ENCODE data around the gene EPS8.
"Not testable (repeated sequence)": the region's sequence is repeated elsewhere in the genome, so short reads cannot be mapped to it uniquely, and the experiment has no call there.

The EPS8 gene

DNA sequence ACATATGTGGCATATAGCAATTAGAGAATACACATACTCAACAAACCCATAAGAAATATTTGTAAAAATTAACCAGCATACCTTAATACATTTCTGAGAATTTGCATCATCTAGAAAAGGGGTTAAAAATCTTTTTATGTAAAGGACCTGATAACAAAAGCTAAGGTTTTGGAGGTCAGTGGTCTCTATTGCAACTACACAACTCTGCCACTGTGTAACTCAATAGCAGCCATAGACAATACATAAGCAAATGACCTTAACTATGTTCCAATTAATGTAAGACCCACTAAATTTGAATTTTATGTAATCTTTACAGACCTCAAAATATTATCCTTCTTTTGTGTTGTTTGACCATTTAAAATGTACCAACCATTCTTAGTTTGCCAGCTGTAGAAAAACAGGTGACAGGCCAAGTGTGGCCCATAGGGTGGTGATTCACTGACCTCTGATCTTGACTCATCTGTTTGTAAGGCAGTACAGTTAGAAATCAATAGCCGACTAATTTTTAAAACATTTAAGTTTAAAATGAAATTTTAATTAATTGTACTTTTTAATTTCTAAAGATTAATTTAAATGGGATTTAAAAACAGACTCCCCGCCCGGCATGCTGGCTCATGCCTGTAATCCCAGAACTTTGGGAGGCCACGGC, 7.4 kb upstream of the EPS8 start:
- DNase-seq = no peak

DNA sequence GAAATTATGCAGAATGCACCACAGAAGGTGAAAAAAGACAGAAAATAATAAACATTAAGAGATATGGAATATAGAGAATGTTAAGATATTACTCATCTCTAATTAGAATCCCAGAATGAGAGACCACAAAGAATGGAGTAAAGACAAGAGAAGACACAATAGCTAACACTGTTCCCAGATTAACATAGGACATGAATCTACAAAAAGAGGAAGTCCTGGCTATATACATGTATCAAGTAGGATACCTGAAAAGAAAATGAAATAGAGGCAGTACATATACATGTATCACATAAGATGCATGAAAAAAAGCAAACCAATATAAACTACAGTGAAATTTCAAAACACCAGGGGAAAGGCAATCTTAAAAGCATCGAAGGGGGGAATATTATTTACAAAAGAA, 5.6 kb upstream of the EPS8 start:
- DNase-seq = no peak

DNA sequence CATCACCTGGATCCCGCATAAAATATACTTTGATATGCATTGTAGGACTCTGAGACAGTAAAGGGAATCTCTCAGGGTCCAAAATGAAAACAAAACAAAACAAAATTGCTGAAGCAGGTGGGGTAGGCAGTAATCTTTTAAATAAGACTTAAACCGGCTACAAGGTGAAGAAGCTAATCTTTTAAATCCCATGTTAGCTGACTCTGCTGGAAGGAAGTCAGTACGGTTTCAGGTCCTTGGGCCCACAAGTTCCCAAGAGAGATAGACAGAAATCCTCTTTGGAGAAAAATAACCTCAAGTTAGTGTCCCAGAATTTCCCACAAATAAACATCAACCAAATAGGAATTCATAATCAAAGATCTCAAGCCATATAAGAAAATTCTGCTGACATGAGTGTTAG, 5.0 kb upstream of the EPS8 start:
- no peak for DNase-seq

DNA sequence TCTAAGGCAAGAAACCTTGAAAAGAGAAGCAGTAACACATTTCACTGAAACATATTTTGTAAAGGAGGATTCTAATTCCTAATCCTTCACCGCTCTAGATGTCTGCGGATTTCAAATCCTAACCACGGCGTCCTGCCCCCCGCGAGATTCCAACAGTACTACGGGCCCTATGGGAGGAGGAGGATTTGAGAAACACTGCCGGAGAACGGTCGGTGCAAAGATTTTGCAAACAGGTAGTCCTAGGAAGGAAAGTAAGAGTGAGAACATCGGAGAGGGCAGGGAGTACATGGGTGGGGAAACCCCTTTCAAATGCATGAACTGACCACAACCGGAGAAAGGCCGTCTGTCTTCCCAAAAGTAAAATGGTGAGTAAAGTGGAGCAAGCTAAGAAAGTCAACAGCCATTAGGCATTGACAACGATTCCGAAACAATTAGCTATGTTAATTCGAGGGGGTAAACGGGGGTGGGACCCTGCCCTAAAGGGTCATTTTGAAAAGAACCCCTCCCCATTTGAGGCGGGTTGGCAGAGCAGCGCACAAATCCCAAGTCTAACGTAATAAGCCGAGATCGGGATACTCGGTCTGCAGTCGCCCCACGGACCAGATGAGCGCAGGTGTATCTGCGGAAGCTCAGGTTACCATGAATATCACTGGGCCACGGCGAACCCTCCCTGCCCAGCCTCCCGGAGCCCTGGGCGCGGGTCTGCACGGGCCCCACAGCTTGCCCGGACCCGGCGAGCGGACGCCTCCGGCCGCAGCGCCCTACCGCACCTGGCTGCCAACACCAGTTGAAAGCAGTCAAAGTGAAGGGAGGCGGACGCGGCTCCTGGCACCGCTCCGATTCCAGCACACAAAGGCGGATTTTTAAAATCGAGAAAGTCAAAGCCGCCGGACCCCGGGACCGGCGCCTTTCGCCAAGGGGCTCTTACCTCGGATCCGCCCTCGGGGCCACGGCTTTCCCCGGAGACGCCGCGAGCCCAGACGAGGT, 662 bp downstream of the EPS8 start:
- DNase-seq = peak; percentile 83

DNA sequence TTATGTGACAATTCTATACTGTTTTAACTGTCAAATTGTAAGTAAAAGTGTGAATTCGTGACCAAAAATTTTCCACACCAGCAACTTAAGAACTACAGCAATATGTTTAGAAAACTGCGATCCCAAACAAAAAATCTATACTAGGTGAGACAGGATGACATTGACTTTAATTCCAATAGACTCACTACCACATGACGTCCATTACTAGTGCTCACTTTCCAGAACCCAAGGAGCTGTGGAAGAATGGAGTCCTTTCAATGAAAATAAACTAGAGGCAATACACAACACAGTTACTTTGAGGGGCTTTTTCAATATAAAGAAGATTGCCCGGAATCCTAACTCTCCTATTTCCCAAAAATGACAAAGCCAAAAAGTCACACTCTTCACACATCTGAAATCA, 1.4 kb downstream of the EPS8 start:
- no peak for DNase-seq

DNA sequence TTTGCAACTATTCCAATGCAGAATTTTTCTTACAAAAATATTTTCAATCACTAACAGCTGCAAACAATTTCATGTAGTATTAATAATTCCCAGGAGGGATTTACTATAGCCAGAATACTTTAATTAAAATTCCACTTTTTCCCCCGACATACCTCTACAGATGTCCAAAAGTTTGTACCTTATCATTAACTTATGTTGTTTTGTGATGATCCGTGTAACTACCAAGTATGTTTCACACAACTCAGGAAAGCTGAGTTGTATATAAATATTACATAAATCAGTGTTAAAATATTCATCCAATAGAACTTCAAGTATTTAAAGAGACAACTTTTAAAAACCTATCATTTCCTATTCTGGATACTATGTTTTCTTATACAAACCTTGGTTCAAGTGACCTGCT, 2.4 kb downstream of the EPS8 start:
- no peak for DNase-seq

DNA sequence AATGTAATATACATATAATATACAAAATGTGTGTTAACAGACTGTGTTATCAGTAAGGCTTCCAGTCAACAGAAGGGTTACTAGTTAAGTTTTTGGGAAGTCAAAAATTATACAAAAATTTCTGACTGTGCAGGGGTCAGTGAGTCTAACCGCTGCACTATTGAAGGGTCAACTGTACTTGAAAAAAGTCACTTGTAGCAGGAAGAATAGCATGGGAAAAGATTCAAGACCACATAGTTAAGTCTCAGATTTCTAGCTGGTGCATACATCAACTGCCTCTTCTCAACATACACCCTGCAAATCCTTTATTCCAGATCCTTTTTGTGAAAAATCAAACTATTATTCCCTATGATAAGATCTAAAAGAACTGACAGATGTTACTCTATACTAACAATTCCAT, 5.9 kb downstream of the EPS8 start:
- no peak for DNase-seq

DNA sequence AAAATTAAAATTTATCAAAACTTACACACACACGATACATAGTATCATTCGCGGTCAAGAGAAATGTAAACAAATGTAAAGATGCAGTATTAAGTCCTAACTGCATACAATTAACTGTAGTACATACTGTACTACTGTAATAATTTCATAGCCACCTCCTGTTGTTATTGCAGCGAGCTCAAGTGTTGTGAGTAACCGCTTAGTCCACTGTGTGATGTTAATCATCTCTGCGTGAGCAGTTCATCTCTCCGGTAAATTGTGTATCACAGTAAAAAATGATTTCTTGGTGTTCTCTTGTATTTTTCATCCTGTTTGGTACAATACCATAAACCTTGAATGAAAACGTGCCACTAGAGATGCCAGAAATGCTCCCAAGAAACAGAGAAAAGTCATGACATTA, 6.5 kb downstream of the EPS8 start:
- DNase-seq = no peak

DNA sequence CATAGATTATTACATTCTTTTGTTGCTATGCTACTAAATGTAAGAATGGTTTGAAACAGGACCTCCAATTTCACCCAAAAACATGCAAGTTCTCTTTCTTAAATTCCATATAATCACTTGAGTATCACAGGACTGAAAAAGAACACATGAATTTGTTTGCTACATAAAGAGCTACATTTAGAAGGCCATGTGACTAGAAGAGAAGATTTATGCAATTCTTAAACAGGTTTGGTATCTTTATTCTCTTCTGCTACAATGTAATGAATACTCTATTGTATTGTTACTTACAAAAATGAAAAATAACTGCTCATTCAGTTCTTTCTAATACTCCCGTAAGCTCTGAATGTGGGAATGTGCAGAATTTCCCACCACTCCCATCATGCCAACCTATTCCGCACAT, 9.3 kb downstream of the EPS8 start:
- DNase-seq = no peak

DNA sequence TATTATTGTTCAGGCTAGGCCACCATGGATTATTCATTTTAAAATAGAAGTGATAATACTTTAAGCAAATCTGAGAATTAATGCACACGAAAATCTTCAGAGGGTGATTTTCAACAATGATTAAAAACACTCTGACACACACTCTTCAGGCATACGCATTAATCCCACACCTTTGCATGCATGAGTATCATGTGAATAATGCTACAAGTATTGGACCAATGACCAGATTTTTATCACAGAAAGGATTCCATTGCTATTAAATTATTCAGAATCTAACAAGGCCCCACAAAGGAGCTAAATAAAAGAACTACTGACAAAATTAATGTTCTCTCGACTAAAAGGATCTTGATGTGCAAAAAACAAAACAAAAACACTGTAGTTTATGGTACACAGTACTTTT, 11.1 kb downstream of the EPS8 start:
- no peak for DNase-seq

DNA sequence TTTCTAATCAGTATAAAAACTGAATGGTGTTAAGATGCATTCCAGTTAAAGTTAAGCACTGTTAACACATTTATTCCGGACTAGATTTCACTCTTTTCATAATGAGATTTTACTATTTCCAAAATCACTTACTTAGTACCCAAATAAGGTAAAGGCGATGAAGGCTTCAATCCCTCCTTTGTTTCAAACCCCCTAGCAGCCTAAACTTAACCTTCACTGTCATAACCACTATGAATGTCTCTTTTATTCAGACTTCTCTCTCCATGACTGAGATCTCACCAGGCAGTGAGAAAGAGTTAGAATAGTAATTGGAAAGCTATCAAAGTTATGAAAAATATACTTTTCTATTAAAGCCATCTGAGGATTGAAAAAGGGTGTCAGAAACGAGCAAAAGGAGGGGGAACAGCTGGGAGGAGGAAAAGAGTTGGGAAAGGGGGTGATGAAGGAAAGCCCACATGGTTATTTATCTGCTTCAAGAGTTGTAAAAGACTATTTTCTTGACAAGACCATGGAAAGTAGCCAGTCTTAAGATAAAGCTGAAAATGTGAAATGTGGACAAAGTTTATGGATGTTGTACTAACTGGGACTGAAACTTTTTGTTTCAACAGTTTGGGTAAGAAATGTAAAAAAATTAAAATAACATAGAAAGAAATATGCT, 11.7 kb downstream of the EPS8 start:
- no peak for DNase-seq

DNA sequence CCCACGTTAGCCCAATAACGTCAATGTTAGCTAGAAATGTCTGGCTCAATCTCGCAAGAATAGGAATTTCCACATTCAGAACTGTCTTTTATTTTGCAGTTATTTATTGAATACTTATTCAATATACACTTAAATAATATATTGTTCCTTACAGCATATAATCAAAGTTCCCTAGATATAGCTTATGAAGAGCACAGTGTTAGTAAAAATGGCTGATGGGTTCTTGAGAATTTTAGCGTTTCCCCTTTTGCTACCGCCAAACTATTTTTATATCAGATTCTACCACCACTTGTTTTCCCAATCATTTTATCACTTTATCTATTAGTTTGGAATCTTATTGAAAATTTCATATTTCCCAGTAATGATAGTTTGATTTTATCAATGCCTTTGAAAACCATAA, 12.7 kb downstream of the EPS8 start:
- DNase-seq = no peak

DNA sequence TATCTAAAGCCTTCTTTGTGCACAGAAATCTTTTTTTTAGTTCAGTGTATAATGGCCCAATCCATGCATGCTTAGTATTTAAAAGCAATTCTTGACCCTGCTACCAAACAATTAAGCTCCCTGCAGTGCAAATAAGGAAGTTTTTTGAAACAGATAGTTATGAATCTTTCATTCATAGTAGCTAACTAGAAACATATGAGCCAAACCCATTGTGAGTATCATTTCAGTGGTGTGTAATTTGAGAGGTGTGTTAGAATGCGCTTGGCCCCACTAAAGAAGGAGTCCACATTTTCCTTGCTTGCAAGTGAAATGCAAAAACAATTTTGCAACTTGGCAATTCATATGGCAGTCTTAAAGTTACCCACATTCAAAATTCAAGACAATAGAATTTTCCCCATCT, 14.4 kb downstream of the EPS8 start:
- DNase-seq = peak; percentile 67

DNA sequence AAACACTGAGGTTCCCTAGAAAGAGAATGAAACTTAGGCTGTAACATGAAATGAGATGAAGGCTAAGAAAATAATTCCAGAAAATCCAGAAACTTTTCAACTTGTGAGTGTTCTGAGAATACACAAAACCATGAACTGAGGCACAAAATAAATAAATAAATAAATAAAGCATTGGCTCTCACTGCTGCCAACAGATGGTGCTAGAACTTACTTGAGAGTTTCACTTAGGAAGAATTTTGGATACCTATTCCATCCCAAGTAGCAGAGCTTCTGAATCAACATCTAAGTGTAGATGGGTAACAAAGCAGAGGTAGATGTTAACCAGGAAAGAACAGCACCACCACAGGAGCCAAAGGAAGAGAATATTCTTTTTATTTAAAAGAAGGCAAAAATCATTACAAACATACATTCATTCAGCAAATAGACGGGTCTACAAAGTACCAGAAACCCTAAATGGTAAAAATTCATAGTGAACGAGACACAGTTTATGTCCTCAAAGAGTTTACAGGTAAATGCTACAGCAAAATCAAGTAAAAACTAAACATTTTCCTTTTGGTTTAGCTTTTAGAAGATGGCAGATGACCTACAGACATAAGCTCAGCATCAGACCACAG, 16.7 kb downstream of the EPS8 start:
- DNase-seq = peak; percentile 3

DNA sequence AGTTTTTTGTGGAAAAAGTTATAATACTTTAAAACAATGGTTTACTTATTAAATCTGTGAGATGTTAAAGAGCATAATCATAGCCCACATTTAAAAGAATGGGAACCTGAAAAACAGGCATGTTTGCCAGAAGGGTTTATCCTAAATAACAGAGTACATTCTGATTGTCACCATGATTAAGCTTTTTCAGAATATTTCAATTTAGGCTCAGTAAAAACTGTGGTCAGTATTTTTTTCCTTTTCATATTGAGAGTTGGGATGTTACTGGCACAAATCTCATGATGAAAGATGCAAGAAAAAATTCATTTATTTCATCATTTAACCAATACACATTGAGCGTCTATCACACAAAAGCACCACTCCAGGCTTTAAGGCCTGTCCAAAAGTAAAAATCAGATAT, 18.6 kb downstream of the EPS8 start:
- DNase-seq = no peak

DNA sequence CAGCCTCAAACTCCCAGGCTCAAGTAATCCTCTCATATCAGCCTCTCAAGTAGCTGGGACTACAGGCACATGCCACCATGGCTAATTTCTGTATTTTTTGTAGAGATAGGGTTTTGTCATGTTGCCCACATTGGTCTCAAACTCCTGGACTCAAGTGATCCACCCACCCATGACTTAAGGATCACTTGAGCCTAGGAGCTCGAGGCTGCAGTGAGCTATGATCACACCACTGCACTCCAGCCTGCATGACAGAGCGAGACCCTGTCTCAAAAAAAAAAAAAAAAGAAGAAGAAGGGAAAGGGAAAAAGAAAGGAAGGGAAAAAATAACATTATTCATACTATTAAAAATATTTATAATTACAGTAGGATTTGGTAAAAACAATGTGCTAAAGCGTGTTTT, 19.2 kb downstream of the EPS8 start:
- no peak for DNase-seq

DNA sequence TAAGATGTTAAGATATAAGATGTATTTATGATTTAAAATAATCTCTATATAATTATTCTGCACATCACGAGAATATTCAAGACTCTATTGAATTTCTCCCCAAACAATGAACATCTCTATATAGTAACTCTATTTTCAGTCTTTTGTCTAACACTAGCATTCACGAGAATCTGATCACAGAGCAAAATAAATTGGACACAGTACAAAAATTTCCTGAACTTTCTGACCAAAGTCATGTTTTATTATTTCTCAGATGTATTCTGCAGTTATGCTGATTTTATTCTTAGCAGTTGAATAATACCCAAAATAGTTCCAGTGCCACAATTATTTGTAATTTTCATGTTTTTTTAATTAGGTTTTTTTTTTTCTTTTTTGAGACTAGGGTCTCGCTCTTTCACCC, 19.6 kb downstream of the EPS8 start:
- DNase-seq = no peak

DNA sequence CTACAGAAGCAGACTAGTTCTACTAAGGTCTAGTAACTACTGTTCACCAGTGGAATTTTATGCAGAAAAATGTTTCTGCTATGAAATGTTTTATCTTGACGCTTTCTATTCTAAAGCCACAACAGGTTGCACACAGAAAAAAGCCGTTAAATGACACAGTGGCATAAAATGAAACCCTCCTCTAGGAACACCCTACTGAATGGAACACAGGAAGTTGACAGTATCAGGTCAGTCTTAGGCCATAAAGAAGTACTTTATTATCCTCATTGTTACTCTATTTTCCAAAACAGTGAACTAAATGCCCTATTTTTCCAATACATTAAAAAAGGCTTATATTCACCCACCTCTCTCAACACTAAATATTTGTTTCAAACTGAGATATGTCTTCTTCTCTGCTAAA, 21.9 kb downstream of the EPS8 start:
- DNase-seq = no peak

DNA sequence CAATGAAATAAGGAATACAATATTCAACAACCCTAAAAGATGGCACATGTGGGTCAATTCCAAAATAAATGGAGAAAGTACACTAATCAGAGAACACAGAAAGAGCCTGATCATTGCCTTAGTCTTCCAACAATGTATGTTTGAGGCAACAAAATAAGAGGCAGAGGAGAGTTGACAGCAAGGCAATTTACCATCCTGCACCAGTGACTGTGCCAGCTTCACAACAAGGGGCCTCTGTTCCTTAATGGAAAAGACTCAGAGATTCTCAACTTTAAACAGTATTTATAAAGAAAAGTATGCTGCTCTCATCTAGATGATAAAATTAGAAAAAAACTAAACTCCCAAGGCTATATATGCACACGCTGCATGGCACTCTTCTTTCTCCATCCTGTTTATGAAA, 25.9 kb downstream of the EPS8 start:
- no peak for DNase-seq

DNA sequence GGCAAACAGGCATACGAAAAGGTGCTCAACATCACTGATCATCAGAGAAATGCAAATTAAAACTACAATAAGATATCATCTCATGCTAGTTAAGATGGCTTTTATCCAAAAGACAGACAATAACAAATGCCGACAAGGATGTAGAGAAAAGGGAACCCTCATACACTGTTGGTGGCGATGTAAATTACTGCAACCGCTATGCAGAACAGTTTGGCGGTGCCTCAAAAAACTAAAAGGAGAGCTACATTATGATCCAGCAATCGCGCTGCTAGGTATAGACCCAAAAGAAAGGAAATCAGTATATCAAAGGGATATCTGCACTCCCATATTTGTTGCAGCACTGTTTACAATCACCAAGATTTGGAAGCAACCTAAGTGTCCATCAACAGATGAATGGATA, 27.0 kb downstream of the EPS8 start:
- not testable (repeated sequence) for DNase-seq

DNA sequence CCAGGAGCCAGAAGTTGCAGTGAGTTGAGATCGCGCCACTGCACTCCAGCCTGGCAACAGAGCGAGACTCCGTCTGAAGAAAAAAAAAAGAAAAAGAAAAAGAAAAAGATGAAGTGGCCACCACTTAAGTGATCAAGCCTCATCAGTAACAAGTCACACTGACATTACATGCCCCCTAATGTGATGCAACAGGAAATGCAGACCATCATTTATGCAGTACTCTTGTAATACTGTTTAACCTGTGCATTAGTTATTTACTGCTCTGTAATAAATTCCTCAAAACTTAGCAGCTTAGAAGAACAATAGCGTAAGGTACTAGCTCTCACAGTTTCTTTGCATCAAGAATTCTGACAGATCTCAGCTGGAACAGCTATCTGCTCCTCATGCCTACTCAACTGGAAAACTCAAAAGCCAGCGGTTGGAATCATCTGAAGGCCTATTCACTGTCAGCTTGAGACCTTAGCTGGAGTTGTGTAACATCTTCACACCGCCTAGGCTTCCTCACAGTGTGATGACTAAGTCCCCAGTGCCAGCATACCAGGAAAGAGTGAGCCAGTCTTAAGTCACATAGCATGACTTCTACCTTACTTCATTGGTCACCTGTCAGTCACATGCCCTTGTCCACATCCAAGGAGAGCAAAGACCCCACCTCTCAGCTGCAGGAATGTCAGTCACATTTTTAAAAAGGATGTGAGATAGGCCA, 31.5 kb downstream of the EPS8 start:
- no peak for DNase-seq

DNA sequence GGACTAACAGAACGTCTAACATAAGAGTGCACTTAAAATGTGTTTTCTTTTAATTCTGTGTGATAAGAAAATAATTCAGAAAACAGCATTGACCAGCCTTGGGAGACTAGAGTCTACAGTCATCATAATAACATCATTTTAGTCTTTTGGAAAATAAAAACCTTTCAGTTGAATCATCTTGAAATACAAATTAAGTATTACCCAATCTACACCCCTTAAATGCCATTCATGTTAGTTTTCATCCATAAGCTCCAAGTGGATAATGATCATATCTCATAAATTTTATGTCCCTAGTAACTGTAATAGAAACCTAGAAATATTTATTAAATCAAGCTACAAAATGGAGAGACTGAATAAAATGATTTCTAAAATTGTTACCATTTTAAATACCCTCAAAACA, 32.4 kb downstream of the EPS8 start:
- no peak for DNase-seq

DNA sequence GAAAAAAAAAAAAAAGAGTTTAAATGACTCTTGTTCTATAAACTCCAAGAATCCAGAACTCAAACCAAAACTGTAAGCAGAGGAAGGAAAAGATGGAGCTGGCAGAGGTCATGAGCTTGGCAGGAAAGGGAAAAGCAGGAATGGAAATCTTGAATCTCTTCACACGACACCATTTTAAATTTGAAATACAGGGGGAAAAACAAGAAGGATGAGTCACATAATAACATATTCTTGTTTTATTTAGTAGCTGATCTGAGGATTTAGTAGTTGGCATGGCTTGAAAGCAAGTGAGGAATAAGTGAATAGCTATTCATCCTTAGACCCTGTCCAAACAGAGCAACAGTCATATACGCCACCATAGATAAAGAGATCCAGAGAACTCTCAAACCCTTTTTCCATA, 35.0 kb downstream of the EPS8 start:
- DNase-seq = no peak
